GM23338 (cell line): ENCODE results near the gene PGAP1.

Experiments
- CREB1 ChIP-seq: fragments of 250-450 bp; sonication (Bioruptor Pico); IDR thresholded peaks from 2 replicates; pipeline ENCODE4 v1.5.0; 2020; ENCODE audit warnings: low read depth, mild to moderate bottlenecking, moderate library complexity
- CTCF ChIP-seq, 2 experiments: fragments of 200-600 bp in 1 of 2; sonication (generic) in 1 of 2; conservative IDR thresholded peaks; 2 replicates each; pipeline versions ENCODE4 v1.5.1 to v1.6.1; 2016 to 2017; ENCODE audit warnings: antibody characterized with exemption in 2 of 2, low read depth in 2 of 2, mild to moderate bottlenecking in 2 of 2, moderate library complexity in 1 of 2
- EZH2 ChIP-seq: fragments of 200-600 bp; sonication (generic); IDR thresholded peaks from one replicate; pipeline ENCODE4 v1.8.0; 2017; ENCODE audit warnings: antibody characterized with exemption, mild to moderate bottlenecking, low read depth; ENCODE audit not compliant: unreplicated experiment
- POLR2AphosphoS5 ChIP-seq: IDR thresholded peaks from 2 replicates; pipeline ENCODE4 v1.6.1; 2016; ENCODE audit warnings: antibody characterized with exemption, low read depth
- ZNF462 ChIP-seq: fragments of 250-450 bp; sonication (Bioruptor Pico); IDR thresholded peaks from 2 replicates; pipeline ENCODE4 v1.5.0; 2020; ENCODE audit warnings: mild to moderate bottlenecking, moderate library complexity

DNA sequence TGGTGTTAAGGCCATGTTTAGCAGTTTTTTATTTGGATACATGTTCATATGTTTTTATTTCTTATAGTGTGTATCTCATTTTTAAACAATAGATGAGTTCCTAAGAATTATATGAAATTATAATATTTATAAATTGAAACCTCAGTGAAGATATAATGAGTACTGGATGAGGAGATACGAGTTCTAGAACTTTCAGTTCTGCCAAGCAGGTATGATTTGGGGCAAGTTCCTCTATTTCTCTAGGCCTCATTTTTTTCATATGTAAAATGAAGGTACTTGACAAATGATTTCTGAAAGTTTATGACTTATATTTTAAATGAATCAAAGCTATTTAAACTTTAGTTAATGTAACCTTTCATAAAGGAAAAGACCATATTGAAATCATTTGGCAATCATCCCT is 8.2 kb upstream of the PGAP1 start:
- TF ChIP-seq CTCF (conservative IDR thresholded peaks at IDR 0.05; ENCODE audit: low read depth in 2 of 2), result no peak
- no peak for TF ChIP-seq CREB1
- no peak for TF ChIP-seq ZNF462 (CRISPR knock-in tag)
- TF ChIP-seq EZH2, result no peak
- no peak for TF ChIP-seq POLR2AphosphoS5
